Measurements from ENCODE around the gene TMCO1. TPM values are rescaled to one million over a fixed set of nuclear protein-coding genes. Genes with fewer than 3 reads are reported as not detected.

The TMCO1 gene
- polyA plus RNA-seq, 1 donor = 116 TPM

Other genes with a start within 250 kb of the TMCO1 start
- gene LRRC52, start 224.9 kb downstream of the TMCO1 start, polyA plus RNA-seq = not detected
- gene MGST3, start 137.6 kb downstream of the TMCO1 start, polyA plus RNA-seq = 148 TPM
- gene ALDH9A1, start 70.3 kb downstream of the TMCO1 start, polyA plus RNA-seq = 66.6 TPM
- 22.5 TPM for gene UCK2, start 58.7 kb upstream of the TMCO1 start, polyA plus RNA-seq

All from large intestine (tissue), 1 donor.